HG02588 (cell line): ENCODE measurements around the gene IL27RA.

Source experiments
- ATAC-seq: cut with Tn5 transposase; IDR thresholded peaks from one replicate; pipeline ENCODE4 v1.9.1; 2021; ENCODE audit warnings: mild to moderate bottlenecking, moderate library complexity; ENCODE audit not compliant: unreplicated experiment

The IL27RA gene

DNA sequence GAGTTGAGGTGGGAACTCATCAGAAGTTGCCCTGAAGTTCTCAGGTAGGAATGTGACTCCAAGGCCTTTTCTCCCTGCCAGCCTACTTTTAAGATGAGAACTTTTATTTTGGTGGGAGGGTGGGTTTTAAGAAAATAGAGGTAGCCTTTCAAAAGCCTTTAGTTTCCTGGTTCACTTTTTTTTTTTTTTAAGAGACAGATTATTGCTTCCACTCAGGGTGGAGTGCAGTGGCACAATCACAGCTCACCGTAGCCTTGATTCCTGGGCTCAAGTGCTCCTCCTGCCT lies 51.1 kb downstream of the IL27RA start:
- no peak for ATAC-seq

DNA sequence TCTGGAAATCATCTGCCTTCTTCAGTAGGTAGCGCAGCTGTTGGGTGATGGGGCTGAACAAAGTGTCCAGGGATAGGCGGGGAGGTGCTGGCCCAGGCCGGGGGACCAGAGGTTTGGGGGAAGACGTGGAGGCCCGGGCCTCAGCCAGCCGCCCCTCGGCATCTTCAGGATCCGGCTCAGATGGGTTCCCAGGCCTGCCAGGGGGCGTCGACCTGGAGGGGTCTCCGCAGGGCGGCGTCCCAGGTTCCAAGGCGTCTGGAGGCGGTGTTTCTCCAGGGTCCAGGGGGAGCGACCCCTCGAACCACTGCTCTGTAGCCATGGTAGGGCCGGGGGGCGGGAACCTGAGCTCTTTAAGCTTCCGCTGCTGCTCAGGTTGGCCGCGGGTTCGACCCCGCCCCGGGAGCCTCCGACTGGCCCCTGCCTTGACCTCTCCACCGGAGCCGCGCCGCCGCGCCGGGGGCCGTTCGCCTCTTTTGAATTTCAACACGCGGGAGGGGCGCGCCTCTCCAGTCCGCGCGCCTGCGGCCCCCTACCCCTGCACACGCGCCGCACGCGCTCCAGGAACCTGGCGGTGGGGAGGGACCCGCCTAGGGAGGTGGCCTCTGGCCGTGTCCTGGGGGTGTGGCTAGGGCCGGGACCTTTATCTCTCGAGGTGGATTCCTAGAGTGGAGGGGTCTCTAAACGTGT lies 53.9 kb downstream of the IL27RA start, which contains the start of gene C19orf67:
C19orf67 (minus strand) TSS at position 475 of the 687 bp plus-strand sequence; CDS start at position 319, 156 bp downstream.
- ATAC-seq = no peak

DNA sequence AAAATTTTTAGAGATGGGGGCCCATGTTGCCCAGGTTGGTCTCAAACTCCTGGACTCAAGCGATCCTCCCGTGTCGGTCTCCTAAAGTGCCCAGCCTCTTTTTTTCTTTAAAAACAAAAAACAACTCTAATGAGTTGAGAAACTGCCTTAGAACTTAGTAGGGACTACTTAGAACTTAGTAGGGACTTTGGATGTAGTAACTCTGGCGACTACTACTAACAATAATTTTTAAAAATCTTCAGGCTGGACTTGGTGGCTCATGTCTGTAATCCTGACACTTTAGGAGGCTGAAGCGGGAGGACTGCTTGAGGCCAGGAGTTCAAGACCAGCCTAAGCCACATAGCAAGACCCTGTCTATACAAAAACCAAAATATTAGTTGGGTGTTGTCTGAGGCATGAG lies 54.5 kb downstream of the IL27RA start:
- no peak for ATAC-seq

DNA sequence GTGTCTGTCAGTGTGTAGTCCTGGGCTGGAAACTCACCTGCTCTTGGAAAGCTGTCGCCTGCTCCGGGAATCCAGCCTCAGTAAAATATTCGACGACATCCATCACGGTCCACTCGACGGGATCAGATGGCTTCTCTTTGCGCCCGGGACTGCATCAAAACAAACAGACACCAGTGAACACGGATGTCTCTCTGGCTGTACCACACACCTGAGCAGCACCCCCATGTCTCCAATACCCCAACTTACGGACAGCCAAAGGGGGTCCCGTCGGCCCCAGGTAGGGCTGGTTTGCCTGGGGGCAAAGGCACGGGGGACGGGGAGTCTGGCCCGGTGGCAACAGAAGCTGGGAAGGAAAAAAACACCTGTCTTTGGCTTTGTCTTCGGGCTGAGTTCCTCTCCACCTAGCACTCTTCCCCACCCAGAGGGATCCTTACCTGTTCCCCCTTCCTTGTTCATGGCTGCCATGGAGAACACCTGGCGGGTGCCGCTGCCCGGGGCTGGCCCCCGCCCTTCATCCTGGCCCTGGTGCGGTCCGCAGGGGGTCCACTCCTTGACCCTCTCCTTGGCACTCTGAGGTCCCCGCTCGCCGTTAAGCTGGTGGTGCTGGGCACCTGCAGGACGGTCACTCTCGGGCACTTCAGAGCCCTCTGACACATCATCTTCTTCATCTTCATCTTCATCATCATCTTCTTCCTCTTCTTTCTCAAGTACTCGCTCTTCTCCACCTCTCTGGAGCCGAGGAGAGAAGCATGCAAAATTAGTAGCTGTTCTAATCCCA lies 57.3 kb downstream of the IL27RA start:
- no peak for ATAC-seq

DNA sequence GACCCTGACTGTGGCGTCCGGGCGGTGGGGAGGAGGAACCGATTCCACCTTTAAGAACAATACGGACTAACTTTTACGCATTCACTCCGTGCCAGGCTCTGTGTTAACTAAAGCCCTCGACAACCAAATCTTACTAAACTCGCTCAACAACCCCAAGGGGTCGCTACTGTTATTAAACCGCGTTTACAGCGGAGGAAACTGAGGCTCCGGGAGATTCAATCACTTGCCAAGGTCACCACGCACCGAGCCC lies 57.8 kb downstream of the IL27RA start:
- ATAC-seq = no peak

DNA sequence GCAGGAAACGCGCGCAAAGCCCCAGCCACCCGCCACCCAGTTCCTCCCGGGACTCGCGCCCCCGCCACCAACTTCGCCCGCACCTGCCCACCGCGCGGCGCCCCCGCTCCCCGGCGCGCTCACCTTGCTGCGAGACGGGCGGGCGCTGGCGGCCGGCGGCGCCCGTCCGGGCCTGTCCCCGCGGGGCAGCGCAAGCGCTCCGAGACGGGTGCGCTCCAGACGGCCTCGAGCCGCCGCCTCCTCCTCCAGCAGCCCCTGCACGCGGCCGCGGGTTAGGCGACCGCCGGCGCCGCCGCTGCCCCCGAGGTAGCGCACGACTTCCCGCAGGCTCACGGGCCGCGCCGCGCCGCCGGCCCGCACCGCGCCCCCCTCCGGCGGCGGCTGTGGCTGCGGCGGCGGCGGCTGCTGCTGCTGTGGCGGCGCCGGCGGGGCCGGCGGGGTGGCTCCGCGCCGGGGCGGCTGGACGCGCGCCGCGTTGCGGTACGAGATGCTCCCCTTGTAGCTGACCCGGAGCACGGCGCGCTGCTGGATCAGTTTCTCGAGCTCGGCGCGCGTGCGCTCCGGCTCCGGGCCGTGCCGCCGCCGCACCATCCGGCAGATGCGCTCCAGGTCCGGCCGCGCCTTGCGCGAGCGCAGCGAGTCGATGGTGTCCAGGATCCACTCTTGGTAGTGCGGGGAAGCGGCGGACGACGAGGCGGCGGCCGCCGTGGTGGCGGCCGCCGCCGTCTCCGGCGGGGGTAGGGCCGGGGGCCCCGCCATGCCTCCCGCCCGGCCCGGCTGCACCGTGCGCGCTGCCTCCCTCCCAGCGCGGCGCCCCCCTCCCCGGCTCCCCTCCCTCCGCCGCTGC lies 58.3 kb downstream of the IL27RA start:
- ATAC-seq = no peak

DNA sequence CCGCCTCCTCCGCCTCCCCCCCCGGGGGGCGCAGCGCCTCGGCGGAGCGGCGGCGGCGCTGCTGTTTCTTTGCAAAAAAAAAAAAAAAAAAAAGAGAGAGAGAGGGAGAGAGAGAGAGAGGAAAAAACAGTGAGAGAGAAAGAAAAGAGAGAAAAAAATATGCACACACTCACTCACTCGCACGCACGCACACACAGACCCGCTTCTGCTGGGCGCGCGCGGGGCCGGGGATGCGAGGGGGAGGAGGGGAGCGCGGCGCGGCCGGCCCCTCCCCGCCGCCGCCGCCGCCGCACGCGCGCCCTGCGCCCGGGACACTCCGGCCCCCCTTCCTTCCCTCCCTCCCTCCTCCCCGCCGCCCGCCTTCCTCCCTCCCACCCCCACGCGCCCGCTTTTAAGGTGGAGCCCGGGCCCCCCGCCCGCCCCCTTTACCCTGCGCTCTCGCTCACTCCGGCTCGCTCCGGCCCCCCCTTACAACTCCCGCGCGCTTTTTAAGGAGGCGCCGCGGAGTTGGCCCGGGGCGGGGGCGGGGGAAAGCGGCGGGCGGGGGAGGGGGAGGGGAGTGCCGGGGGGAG lies 59.0 kb downstream of the IL27RA start, which contains the start of gene SAMD1:
SAMD1 (minus strand) TSS at position 243 of the 572 bp plus-strand sequence.
- ATAC-seq = peak; percentile 33

DNA sequence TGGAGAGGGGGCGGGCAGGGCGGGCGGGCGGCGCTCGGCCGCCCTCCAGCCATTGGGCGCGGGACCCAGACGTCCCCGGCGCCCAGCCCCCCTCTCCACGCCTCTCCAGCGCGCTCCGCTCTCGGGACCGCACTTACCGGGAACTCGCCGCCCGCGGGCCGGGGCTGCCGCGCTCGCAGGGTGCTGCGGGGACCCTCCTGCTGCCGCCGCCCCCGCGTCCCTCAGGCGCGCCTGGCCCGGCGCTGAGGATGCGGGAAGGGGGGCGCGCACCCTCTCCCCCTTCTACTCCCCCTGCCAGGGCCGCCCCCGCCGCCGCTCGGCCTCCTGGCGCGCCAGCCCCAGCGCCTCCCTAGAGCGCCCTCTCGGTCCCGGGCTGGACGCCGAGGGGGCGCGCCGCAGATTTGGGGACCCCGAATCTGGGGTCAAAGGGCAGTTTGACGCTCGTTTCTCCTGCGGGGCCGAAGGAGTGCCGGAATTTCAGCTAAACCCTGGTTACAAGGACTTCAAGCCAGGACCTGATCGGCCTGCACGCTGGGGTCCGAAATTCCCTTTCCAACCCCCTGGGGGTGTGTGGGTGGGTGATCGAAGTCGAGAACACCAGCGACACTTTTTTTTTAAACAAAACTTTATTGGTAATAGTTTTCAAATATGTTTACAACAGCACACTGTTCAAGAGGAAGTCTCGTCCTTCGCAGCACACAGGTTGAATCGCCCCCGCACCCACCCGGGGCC lies 59.7 kb downstream of the IL27RA start:
- peak; percentile 55 for ATAC-seq

DNA sequence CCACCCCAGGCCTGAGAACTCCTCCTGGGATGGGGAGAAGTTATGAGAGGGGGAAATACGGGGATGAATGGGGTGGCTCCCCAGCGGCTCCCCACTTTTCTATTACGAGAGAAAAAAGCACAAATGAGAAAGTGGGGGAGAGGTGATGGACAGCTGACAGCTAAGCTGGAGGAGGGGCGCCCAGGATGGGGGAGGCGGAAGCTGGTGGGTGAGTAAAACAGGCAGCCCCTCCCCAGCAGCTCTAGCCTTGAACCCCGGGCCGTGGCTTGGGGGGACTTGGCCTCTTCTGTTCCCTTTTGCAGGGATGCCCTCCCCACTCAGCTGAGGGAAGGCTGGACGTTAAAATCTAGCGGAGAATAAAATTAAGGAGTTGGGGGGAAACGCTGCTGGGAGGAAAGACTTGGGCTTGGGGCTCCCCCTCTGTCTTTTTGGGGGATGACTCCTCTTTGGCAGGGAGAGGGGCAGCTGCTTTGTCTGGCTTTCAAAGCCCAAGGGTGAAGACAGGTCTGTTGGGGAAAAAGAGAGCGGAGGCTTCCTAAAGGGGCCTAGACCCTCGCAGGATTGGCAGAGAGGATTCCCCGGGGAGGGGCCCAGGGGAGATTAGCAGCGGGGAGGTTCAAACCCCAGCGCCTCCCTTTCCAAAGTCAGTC lies 60.4 kb downstream of the IL27RA start:
- peak; percentile 2 for ATAC-seq

DNA sequence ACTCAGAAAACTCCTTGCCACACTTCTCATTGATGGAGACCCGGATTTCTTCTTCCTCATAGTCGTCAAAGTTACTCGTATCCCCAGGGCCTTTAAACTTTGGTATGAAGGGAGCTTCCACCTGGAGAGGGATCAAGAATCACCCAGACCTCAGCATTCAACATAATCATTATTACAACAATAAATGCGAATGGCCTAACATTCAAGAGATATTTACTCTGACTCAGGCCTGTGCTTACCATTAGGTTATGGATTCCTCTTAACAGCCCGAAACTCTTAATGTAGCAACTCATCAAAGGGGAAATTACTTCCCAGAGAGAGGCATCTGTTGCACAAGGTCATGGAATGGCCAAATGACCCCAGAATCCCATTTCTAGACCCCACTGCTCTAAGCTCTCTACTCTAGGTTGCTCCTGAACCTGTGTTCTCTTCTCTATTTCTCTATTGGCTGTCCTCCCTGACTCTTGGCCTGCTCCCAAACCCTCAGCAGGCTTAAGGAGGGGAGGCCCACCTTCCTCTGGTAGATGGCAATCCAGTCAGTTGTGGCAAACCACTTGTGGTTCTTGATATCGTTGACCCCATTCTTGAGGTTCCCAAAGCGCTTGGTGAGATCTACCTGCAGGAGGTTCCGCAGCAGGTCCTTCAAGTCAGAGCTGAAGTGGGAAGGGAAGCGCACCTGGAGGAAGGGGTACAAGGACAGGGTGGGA lies 61.7 kb downstream of the IL27RA start:
- ATAC-seq = no peak

DNA sequence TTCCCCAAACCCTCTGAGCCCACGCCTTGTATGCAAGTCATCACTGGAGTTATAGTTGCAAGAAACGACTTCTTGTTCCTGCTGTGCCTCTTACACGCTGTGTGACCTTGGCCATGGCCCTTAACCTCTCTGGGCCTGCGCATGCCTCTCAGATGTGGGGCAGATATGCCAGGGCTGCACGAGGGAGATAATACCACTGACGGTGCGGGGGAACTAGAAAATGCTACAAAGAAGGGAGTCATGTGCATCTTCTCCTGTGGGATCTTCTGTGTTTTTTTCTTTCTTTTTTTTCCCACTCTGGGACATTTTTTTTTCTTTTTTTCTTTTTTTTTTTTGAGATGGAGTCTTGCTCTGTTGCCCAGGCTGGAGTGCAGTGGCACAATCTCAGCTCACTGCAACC lies 63.3 kb downstream of the IL27RA start:
- no peak for ATAC-seq

DNA sequence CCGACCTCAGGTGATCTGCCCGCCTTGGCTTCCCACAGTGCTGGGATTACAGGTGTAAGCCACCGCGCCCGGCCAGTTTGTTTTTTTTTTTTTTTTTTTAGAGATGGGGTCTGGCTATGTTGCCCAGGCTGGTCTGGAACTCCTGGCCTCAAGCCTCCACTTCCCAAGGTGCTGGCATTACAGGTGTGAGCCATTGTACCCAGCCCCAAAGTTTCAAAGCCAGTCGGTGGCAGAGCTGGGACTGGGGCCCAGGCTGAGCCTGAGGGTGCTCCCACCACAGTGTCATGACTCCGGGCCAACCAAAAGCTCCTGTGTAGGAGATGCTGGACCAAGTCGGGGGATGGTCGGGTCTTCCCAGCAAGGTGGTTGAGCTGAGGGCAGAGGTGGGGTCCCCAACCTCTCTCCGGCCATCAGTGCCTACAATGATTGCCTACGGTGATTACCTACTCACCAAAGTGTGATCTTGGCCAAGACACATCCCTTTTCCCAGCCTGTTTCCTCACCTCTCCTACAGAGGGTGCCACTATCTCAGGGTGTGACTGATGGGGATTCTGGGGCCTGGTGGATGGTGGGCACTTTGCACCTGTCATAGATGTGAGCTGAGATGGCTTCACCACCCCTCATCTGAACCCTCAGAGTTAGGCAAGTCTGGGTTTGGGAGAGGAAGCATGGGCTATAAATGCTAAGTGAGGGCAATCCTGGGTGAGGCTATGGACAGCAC lies 64.9 kb downstream of the IL27RA start:
- ATAC-seq = no peak

DNA sequence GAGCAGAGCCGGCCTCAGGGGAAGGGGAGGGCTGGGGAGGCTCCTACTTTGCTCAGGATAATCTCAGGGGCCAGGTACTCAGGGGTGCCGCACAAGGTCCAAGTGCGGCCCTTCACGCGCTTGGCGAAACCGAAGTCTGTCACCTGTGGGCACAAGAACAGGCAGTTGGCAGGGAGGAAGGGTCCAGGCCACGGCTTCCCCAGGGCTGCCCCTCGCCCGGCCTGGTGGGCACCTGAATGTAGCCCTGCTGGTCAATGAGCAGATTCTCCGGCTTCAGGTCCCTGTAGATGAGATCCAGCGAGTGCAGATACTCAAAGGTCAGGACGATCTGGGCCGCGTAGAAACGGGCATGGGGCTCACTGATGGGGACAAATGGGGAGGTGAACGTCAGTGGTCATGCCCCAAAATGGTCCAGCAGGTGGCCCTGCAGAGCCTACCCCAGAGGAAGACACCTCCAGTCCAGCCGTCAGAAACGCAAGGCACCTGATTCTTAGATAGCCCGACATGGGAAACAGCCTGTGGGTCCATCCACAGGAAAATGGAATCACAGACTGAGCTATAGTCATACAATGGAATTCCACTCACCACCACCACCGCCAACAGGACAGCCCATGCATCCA lies 66.1 kb downstream of the IL27RA start:
- no peak for ATAC-seq

DNA sequence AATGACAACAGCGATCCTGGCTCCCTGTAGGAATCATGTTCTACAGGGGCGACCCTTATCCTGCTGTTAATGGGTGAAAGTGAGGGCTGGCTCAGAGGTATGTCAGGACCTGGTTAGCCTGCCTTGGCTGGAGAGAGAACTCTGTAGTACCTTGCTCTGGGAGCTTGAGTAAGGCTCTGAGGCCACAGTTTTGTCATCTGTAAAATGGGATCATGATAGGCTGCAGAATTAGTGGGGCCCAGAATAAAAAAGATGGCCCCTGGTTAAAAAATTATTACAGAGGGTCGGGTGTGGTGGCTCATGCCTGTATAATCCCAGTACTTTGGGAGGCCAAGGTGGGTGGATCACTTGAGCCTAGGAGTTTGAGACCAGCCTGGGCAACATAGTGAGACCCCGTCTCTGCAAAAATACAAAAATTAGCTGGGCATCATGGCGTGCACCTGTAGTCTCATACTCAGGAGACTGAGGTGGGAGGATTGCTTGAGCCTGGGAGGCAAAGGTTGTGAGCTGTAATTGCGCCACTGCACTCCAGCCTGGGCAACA lies 69.5 kb downstream of the IL27RA start:
- ATAC-seq = no peak

DNA sequence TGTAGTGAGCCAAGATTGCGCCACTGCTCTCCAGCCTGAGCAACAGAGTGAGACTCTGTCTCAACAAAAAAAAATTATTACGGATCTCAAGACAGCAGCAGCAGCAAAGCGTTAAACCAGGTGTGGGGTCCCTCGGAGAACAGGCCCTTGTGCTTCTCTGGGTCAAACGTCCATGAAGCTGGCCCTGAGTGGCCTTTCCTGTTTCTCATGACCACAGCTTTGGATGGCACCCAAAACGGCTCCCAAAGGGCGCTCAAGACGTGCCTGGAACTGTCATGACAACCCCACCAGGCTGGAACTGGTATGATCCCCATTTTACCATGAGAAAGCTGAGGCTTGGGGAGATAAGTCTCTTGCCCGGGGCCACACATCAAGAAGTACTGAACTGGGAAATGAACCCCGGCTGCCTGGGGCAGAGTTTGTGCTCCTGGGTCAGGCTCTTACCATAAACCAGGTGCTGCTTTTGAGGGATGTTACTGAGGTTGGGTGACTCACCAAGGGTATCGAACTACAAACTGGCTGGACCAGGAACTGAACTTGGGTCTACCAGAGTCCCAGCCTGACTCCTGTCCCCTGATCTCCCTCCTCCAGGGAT lies 70.6 kb downstream of the IL27RA start:
- no peak for ATAC-seq

DNA sequence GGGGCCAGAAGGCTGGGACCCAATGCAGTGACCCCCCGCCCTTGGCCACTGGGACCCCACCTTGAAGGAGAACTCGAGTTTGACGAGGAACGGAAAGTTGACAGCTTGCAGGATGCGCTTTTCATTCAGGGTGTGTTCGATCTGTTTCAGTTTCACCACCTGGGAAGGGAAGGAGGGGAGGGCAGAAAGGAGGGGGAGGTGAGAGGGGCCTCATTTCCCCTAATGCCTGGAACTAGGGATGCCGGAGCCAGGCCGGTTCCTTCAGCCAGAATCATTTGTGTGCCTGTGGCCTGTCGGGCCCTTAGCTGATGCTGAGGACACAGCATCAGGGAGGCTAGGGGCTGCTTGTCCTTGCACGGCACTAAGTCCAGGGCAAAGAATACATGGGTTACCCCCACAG lies 71.2 kb downstream of the IL27RA start:
- no peak for ATAC-seq
